Naive thymus-derived CD4-positive, alpha-beta T cell (primary cell): ENCODE data around the gene SIL1. TPM values are rescaled to one million over a fixed set of nuclear protein-coding genes. Genes with fewer than 3 reads are reported as not detected.

Experiments
- ATAC-seq: fragments of 150-1000 bp; cut with Tn5 transposase; 2 replicates; pipeline ENCODE4 v1.10.0; 2021; ENCODE audit warnings: mild to moderate bottlenecking, moderate library complexity
- CTCF ChIA-PET: fragments of 350-600 bp; sonication (Branson Sonifier 250); formaldehyde crosslinking; loops from one replicate; lab custom pipeline; 2021; ENCODE audit warnings: antibody characterized with exemption; lab: Charles Lee
- POLR2A ChIA-PET: fragments of 350-600 bp; sonication (Branson Sonifier 250); formaldehyde crosslinking; loops from one replicate; lab custom pipeline; 2021; ENCODE audit warnings: antibody characterized with exemption, inconsistent platforms; lab: Charles Lee
- DNase-seq, 9 donors: peaks; one replicate each; pipeline versions ENCODE4 v3.0.0 to v3.0.0-alpha.2; 2020 to 2022; ENCODE audit warnings: mixed read lengths in 1 of 9
- H3K27ac ChIP-seq: one replicate; pipeline ENCODE4 v1.7.0; 2013; ENCODE audit warnings: mild to moderate bottlenecking, low read depth, low read length, moderate library complexity
- H3K27me3 ChIP-seq, 2 donors: one replicate each; pipeline ENCODE4 v1.7.0; 2013; ENCODE audit warnings: low read length in 2 of 2, mild to moderate bottlenecking in 2 of 2, moderate library complexity in 2 of 2; ENCODE audit not compliant: control insufficient read depth in 2 of 2, insufficient read depth in 2 of 2
- H3K36me3 ChIP-seq, 3 experiments: 1 replicate in 2 of 3; 2 replicates in 1 of 3; pipeline ENCODE4 v1.7.0; 2013; ENCODE audit warnings: low read length in 3 of 3, mild to moderate bottlenecking in 3 of 3, moderate library complexity in 1 of 3; ENCODE audit not compliant: insufficient read depth in 3 of 3, control insufficient read depth in 2 of 3
- H3K4me1 ChIP-seq, 2 donors: one replicate each; pipeline ENCODE4 v1.7.0; 2013; ENCODE audit warnings: low read length in 2 of 2, mild to moderate bottlenecking in 2 of 2, moderate library complexity in 1 of 2; ENCODE audit not compliant: control insufficient read depth in 2 of 2, insufficient read depth in 2 of 2
- H3K4me3 ChIP-seq: 2 replicates; pipeline ENCODE4 v1.7.0; 2013; ENCODE audit warnings: mild to moderate bottlenecking, low read length
- H3K9me3 ChIP-seq, 3 experiments: 1 replicate in 2 of 3; 2 replicates in 1 of 3; pipeline ENCODE4 v1.7.0; 2013; ENCODE audit warnings: low read length in 3 of 3; ENCODE audit not compliant: control insufficient read depth in 2 of 3
- H3K27ac Mint-ChIP-seq, 9 donors: one replicate each; pipeline ENCODE4 v1.8.0; 2020 to 2022; ENCODE audit warnings: mixed read lengths in 9 of 9, mild to moderate bottlenecking in 8 of 9, moderate library complexity in 5 of 9, inconsistent platforms in 2 of 9
- H3K27me3 Mint-ChIP-seq, 5 donors: one replicate each; pipeline ENCODE4 v1.8.0; 2021 to 2022; ENCODE audit warnings: mixed read lengths in 5 of 5, mild to moderate bottlenecking in 1 of 5
- H3K36me3 Mint-ChIP-seq, 5 donors: one replicate each; pipeline ENCODE4 v1.8.0; 2020 to 2022; ENCODE audit warnings: mixed read lengths in 5 of 5, mild to moderate bottlenecking in 3 of 5, inconsistent platforms in 1 of 5
- H3K4me1 Mint-ChIP-seq, 7 donors: one replicate each; pipeline ENCODE4 v1.8.0; 2020 to 2022; ENCODE audit warnings: mixed read lengths in 7 of 7, mild to moderate bottlenecking in 3 of 7, inconsistent platforms in 1 of 7
- H3K4me3 Mint-ChIP-seq, 10 donors: one replicate each; pipeline ENCODE4 v1.8.0; 2020 to 2022; ENCODE audit warnings: mild to moderate bottlenecking in 10 of 10, mixed read lengths in 10 of 10, moderate library complexity in 6 of 10, inconsistent platforms in 2 of 10
- H3K9me3 Mint-ChIP-seq, 11 donors: one replicate each; pipeline ENCODE4 v1.8.0; 2020 to 2022; ENCODE audit warnings: mixed read lengths in 11 of 11, mild to moderate bottlenecking in 4 of 11, inconsistent platforms in 1 of 11, moderate library complexity in 1 of 11
- intact Hi-C, 2 donors: fragments of 100-400 bp; cut with micrococcal nuclease; formaldehyde crosslinking; loops; one replicate each; pipeline ENCODE4 v1.15.1; 2023
- polyA plus RNA-seq, 2 donors: library from polyadenylated mRNA; unstranded; fragments of 300-500 nt; fragmentation: Illumina TruSeq; gene quantifications; one replicate each; pipeline ENCODE4 v1.2.3, GENCODE V29; 2021
- total RNA-seq, 6 experiments: library from RNA in 5 of 6; stranded (reverse) in 5 of 6; gene quantifications; 1 replicate in 5 of 6; 2 replicates in 1 of 6; pipeline ENCODE4 v1.2.3 and lab custom pipeline; 2021 to 2026

The SIL1 gene
- total and polyA plus RNA-seq, 7 experiments from 2014 or later, result 10.6 to 27.1 (median 17.9) TPM

DNA sequence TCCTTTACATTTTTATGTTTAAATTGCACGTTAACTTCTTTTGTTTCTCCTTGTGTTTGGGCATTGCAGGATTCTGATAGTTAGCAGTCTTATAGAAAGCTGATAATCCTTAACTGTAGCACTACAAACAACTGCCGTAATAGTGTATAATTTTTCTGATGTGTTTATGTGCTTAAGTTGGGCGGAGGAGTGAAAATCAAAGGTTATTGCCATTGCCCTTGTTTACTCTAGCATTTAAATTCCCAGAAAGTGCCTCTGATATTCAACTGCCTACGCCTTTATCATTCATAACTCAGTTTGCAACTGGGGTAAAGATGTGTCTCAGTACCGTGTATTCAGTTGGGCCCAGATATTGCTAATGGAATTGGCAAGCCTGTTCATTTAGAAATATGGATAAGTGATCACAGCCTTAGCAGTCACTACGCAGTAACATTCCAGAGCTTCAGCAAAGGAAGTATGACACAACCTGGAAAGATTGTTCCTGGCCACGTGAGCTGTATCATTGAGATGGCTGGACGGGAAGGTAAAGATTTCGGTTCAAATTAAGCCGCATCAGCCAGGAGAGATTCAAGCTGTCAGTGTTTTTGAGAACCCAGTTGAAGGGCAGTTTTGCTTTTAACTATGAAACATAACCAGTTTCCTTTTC is 294.9 kb downstream of the SIL1 start:
- intact Hi-C loops, result no loop called here
- H3K27ac ChIP-seq, result no peak overlapping the region

DNA sequence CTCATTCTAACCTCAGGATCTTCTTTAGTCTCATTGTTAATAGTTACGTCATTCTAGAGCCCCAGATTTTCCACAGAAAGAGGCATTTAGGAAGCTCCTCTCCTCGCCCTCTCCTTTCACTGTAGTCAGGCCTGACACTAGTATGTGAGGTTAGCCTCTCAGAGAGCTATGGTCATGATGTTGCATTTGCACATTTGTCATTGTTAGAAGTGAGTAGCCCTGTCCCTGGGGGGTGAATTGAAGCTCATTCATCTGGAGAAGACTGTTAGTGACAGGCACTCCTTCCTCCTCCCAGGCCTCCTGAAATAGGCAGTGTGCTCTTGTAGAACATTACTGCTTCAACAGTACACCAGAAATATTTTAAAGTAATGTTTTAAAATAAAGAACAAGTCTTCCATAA is 296.5 kb downstream of the SIL1 start:
- ATAC-seq, result no peak
- no peaks in the 10 kb centered on the region for H3K4me1 ChIP-seq
- ChIA-PET POLR2A (no interaction called here), CTCF (interaction anchor here (0.6 kb wide), 1 partner anchor 140 kb away, joined by 3 read pairs; no protein-coding TSS in a partner anchor)
- no peak overlapping the region for H3K27ac ChIP-seq
- no peak overlapping the region for H3K4me3 ChIP-seq
- peaks cover 0 to 3% of the 10 kb centered on the region in 2 donors for H3K27me3 ChIP-seq
- H3K9me3 ChIP-seq, result no peaks in the 10 kb centered on the region
- no peak overlapping the region for H3K27ac Mint-ChIP-seq
- H3K4me3 Mint-ChIP-seq, result no peak overlapping the region
- H3K4me1 Mint-ChIP-seq, result peaks cover 0 to 14% (median 0%) of the 10 kb centered on the region in 7 donors
- no peaks in the 10 kb centered on the region for H3K9me3 Mint-ChIP-seq
- intact Hi-C loops, result no loop called here
- H3K36me3 Mint-ChIP-seq, result peaks cover 0 to 8% (median 0%) of the 10 kb centered on the region in 5 donors
- H3K27me3 Mint-ChIP-seq, result peaks cover 8 to 20% (median 18%) of the 10 kb centered on the region in 5 donors
- no peak for DNase-seq
- H3K36me3 ChIP-seq, result no peaks in the 10 kb centered on the region

More for the DNA sequence above, 294.9 kb downstream of the SIL1 start:
- Mint-ChIP-seq H3K4me1 (peaks cover 0 to 14% (median 0%) of the 10 kb centered on the region in 7 donors), H3K27me3 (peaks cover 8 to 20% (median 18%) of the 10 kb centered on the region in 5 donors), H3K4me3 (no peak overlapping the region), H3K9me3 (no peaks in the 10 kb centered on the region), H3K36me3 (peaks cover 0 to 8% (median 0%) of the 10 kb centered on the region in 5 donors), H3K27ac (no peak overlapping the region)
- H3K4me3 ChIP-seq, result no peak overlapping the region
- no peaks in the 10 kb centered on the region for H3K4me1 ChIP-seq
- POLR2A ChIA-PET, result interaction anchor here (0.7 kb wide), 1 partner anchor 16 kb away, joined by 4 read pairs; no protein-coding TSS in a partner anchor
- DNase-seq, result no peak
- H3K27me3 ChIP-seq, result peaks cover 0 to 3% of the 10 kb centered on the region in 2 donors
- H3K36me3 ChIP-seq, result no peaks in the 10 kb centered on the region
- no peaks in the 10 kb centered on the region for H3K9me3 ChIP-seq
- ATAC-seq, result no peak
- CTCF ChIA-PET, result no interaction called here

DNA sequence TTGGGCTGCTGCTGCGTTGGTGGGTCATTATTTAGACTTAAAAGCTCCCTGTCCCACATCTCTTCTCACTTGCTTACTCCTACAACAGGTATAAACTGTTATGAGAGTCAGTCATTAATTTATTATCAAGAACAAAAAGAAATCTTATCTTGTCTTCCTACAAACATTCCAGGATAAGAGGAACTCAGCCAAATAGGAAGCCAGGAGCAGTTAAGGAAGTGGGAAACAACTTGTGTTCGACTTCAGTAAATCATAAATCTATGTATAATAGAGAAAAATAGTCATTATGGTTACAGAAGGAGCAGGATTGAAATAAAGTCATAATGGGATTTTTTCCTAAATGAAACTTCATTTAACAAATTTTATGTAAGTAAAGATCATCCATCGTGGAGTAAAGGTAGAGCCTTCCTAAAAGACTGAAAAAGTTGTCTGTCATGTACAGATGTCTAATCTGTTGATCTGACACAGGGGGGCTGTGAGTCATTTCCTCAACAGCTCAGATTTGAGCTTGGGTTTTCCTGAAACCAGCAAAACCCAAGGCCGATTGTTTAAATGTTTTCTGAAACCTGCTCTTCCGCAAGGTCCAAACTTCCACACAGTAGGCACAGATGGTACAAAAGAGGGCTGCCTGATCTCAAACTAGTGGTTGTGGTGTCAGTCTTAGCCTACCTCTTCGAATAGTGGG is 297.7 kb downstream of the SIL1 start:
- Mint-ChIP-seq H3K9me3 (no peaks in the 10 kb centered on the region), H3K4me3 (no peak overlapping the region), H3K27ac (no peak overlapping the region), H3K4me1 (peaks cover 0 to 14% (median 0%) of the 10 kb centered on the region in 7 donors), H3K36me3 (peaks cover 0 to 6% (median 0%) of the 10 kb centered on the region in 5 donors), H3K27me3 (peaks cover 13 to 21% (median 18%) of the 10 kb centered on the region in 5 donors)
- DNase-seq (no peak), ATAC-seq (no peak)
- Histone ChIP-seq H3K27me3 (no peaks in the 10 kb centered on the region), H3K9me3 (no peaks in the 10 kb centered on the region), H3K4me1 (no peaks in the 10 kb centered on the region), H3K27ac (no peak overlapping the region), H3K36me3 (no peaks in the 10 kb centered on the region), H3K4me3 (no peak overlapping the region)
- ChIA-PET CTCF (no interaction called here), POLR2A (no interaction called here)
- intact Hi-C loops, result no loop called here

DNA sequence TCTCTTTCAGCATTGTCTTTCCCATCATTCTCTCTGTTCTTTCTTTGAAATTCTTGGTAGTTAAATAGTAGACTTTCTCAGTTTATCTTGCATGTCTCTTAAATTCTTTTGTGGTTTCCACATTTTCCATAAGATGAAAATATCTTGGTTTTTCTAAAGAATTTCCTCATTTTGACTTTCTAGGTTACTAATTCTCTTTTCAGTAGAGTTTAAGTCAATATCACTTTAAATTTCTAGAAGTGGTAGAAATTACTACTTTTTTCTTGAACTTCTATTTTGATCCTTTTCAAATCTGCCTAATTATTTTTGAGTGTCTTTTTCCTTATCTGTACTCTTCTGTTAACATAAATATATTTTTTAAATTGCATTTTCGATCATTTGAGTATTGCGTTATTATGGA is 299.4 kb downstream of the SIL1 start:
- Mint-ChIP-seq H3K4me3 (no peak overlapping the region), H3K36me3 (peaks cover 0 to 6% (median 1%) of the 10 kb centered on the region in 5 donors), H3K27ac (no peak overlapping the region), H3K4me1 (peaks cover 0 to 14% (median 0%) of the 10 kb centered on the region in 7 donors), H3K27me3 (peaks cover 20 to 27% (median 23%) of the 10 kb centered on the region in 5 donors), H3K9me3 (peaks cover 0 to 2% (median 0%) of the 10 kb centered on the region in 11 donors)
- no peaks in the 10 kb centered on the region for H3K4me1 ChIP-seq
- no peaks in the 10 kb centered on the region for H3K27me3 ChIP-seq
- CTCF ChIA-PET, result no interaction called here
- DNase-seq (no peak), ATAC-seq (no peak)
- H3K36me3 ChIP-seq, result no peaks in the 10 kb centered on the region
- no peak overlapping the region for H3K27ac ChIP-seq
- POLR2A ChIA-PET, result no interaction called here
- H3K4me3 ChIP-seq, result no peak overlapping the region
- H3K9me3 ChIP-seq, result no peaks in the 10 kb centered on the region
- intact Hi-C loops, result no loop called here

DNA sequence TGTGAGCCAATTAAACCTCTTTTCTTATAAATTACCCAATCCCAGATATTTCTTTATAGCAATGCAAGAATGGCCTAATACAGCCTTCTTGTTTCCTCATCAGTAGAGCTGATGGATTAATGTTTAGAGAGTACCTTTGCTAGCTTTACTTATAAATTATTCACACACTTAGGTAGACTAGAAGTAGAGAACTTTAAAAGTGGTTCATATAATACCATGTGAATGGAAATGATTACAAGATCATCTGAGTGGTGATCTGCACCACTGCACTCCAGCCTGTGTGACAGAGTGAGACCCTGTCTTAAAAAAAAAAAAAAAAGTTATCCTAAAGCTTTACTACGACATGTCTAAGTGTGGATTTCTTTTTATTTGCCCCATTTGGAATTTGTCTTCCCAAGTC is 299.9 kb downstream of the SIL1 start:
- Mint-ChIP-seq H3K4me3 (no peak overlapping the region), H3K27ac (no peak overlapping the region), H3K27me3 (peaks cover 20 to 26% (median 23%) of the 10 kb centered on the region in 5 donors), H3K4me1 (peaks cover 0 to 14% (median 0%) of the 10 kb centered on the region in 7 donors), H3K36me3 (peaks cover 0 to 6% (median 0%) of the 10 kb centered on the region in 5 donors), H3K9me3 (peaks cover 0 to 2% (median 0%) of the 10 kb centered on the region in 11 donors)
- Histone ChIP-seq H3K27ac (no peak overlapping the region), H3K27me3 (no peaks in the 10 kb centered on the region), H3K4me1 (no peaks in the 10 kb centered on the region), H3K4me3 (no peak overlapping the region), H3K9me3 (no peaks in the 10 kb centered on the region), H3K36me3 (no peaks in the 10 kb centered on the region)
- intact Hi-C loops, result no loop called here
- POLR2A ChIA-PET, result no interaction called here
- DNase-seq, result no peak
- no peak for ATAC-seq
- CTCF ChIA-PET, result no interaction called here
